ENCODE measurements around the gene TTC23.

TTC23 gene

DNA sequence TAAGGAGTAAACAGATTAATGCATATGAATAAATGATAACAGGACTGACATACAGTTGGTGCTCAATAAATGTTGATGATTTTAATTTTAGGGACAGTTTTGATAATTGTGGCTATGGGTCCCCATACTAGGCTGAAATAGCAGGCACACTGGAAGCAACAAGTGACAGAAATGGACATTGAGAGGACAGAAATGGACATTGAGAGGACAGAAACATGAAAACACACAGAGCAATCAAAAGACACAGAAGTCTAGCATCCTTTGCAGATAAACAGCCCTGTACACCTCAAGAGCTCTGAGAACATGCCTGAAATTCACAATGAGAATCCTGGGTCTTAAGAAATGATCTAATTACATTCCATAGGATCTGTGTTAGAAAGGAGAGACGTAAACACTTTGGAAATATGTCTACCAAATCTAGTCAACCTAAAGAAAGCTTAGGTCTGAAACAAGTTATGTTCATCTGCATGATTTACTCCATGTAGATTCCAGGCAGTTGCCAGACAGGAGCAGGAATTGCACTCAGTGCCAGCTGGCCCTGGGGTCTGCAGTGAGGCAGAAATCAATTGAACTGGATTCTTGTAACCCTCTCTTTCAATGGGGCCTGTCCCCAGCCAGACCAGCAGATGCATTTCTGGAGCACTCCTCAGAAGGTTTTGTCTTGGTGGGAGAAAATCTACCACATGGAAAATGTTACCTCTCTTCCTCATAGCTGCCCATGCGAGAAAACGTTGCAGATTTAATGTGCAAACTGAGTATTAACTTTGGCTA is 84.2 kb downstream of the TTC23 start:
- DNase-seq (ENCODE audit: low spot score), result no peak

DNA sequence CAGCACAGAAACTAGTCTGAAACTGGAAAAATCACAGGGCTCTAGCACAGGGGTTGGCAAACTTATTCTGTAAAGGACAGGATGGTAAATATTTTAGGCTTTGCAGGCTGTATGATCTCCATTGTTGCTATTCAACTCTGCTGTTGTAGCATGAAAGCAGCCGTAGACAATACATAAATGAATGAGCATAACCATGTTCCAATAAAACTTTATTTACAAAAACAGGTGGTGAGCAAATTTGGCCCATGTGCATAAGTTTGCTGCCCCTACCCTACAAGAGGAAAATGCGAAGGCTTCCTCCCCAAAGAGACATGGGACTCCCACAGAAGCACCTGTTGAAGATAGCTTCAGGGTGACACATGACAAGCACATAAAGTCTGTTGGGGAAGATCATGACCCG is 85.3 kb downstream of the TTC23 start:
- DNase-seq (ENCODE audit: low spot score), result no peak

DNA sequence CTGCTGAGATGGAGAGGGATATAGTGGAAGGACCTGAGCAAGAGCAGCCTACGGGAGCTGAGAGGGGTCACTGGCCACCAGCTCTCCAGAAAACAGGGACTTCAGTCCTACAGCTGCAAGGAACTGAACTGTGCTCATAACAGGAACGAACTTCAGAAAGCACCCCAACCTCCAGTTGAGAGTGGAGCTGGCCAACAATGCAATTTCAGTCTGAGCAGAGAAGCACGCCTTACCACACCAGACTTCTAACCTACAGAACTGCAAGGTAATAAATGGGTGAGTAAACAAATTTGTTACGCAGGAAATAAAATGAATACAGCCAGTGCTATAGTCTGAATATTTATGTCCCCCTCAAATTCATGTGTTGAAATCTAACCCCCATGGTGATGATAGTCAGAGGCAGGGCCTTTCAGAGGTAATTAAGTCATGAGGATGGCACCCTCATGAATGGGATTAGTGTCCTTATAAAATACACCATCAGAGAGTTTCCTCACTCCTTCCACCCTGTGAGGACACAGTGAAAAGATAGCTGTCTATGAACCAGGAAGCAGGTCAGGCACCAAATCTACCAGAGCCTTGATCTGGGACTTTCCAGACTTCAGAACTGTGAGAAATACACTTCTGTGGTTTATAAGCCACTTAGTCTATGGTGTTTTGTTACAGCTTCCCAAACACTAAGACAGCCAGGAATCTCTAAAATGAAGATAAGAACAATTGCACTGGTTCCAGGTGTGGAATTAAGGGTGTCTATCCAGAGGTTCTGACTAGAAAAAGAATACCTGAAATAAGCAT is 85.9 kb downstream of the TTC23 start:
- peak; percentile 17 for DNase-seq (ENCODE audit: low spot score)

DNA sequence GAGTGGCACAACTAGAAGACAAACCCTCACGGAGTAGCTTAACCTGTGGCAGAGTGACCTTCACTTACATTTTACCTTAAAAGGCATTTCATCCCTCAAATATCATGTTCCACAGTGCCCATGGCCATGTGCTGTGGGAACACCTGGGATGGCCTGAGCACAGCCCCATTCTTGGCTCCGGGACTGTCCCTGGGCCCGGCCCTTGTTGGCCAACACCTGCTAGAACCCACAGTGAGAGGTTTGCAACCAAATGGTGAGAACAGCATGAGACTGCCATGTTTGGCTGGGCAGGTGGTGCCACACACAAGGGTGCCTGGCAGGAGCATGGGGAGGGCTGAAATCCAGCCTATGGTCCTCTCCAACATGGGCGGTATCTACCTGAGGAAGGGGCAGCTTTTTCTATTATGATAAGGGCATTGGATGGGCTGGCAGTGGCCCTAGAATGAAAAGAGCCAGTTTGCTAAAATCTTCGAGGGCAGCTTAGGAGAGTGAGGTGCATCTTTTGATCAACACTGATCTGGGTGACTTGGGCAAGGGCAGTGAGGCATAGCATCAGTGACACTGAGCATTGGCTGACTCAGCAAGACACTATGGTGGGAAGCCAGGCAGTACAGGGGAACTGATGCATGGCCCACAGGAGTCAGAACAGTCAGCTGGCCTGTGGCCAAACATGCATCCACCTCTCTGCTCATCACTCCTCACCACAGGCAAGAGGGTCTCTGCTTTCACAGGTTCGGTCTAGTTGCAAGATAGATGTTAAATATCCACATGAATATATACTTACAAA is 90.6 kb downstream of the TTC23 start:
- no peak for DNase-seq (ENCODE audit: low spot score)

DNA sequence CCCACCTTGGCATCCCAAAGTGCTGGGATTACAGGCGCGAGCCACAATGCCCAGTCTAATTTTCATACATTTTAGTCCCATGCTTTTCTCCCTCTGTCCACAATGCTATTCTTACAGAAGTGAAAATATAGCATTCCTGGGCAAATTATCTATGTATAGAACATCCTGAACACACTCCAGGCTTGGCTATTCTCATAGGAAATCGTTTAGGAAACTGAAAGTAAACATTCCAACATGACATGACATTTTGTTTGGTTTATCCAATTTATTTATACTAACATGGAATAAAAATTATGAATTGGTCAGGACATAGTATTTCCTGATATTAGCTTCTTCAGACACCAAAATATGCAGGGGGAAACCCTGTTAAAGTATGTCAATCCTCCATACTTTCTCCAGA is 91.9 kb downstream of the TTC23 start:
- no peak for DNase-seq (ENCODE audit: low spot score)

DNA sequence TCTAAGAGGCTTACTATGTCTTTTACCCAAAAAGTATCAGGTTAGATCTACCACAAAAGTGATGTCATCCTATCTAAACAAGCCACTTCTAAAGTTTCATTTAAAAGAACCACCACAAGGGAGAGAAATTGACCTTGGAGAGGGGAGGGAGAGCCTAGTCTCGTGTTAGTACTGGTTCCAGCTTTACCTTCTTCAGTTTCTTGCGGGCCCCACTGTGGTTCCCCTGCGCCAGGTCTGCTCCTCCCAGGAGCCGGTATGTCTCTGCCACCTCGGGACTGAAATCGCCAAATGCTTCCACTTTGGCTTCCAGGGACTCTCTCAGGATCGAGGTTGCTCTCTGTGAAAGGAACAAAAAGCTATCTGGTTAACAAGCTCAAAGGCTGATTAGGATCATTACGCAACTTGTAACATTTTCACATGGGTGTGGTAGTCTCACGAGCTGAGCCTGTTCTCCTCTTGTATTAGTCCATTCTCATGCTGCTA is 93.4 kb downstream of the TTC23 start:
- no peak for DNase-seq (ENCODE audit: low spot score)

DNA sequence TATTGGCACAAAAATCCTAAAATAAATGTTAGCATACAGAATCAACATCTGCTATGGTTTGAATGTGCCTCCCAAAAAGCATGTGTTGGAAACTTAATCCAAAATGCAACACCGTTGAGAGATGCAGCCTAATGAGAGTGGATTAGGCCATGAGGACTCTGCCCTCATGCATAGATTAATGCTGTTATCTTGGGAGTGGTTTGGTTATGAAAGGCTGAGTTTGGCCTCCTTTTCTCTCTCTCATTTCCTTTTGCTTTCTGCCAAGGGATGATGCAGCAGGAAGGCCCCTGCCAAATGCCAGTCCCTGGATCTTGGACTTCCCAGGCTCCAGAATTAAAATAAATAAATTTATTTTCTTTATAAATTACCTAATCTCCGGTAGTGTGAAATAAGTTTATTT is 95.1 kb downstream of the TTC23 start:
- no peak for DNase-seq (ENCODE audit: low spot score)

DNA sequence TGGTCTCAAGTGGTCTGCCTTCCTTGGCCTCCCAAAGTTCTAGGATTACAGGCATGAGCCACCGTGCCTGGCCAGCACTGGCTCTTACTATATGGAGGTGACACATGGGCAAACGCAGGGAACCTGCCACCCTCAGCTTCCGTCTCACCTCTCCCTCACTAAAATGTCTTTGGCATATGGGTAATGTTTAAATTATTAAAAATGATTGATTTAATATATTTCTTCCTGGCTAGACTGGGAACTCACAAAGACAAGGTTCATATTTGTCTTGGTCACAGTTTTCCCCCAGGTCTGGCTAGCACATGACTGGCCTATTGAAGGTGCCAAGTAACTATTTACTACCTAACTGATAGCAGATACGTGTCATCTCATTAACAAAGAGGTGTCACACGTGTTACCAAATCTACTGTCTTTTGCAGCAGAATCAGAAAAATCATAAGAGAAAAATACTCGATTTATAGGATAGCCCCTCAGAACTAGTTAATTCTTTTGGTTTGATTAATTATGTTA is 96.3 kb downstream of the TTC23 start:
- no peak for DNase-seq (ENCODE audit: low spot score)

DNA sequence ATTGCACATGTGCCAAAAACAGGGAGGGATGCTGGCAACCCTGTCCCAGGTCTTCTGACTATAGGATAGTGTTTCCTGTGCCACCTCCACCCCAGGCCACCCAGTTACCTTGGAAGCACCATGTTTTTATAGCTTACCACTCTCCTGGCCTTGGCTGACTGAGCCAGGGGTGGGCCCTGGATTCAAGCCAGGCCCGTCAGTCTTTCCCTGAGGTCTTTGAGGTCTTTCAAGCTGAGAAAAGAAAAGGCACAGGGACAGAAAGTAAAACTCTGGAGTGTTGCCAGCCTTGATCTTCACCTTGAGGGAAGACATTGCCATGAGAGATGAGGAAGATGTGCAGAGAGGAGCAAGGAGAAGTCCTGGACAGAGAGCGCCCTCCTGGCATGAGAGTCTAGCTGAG is 98.2 kb downstream of the TTC23 start:
- DNase-seq (ENCODE audit: low spot score), result no peak

DNA sequence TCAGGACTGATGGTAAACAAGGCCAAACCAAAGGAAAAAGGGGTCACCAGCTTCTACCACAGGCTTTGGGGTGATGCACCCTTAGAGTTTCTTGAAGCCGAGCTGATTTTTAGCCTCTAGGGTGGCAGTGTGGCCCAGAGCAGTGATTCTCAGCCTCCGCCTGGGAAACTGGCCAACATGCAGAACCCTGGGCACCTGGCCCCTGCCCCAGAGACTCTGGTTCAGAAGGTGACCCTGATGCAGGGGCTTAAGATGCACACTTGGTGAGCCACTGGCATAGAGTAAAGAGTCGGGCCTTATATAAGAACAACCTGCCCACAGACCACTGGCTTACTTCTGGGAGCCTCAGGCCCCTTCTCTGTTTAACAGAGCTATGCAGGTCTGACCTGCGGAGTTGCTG is 100.0 kb downstream of the TTC23 start:
- DNase-seq (ENCODE audit: low spot score), result no peak

DNA sequence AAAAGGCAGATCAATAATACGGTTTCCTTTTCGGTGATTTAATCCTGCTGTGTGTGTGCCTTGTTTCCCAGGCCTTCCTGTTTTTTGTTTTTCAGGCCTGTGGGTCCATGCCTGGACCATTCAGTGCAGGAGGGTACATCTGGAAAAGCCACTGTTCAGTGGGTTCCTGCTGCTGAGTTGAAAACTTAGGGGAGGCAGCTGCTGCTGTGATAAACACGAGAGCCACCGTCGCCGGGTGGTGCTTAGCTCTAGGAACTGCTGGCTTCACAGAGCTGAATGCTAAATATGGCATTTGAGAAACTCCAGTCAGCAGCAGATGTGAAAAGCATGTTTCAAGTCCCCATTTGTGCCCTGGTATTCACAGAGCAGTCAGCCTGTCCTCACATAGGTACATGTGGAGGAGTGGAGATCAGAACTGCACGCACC is 100.5 kb downstream of the TTC23 start:
- DNase-seq (ENCODE audit: low spot score), result no peak

DNA sequence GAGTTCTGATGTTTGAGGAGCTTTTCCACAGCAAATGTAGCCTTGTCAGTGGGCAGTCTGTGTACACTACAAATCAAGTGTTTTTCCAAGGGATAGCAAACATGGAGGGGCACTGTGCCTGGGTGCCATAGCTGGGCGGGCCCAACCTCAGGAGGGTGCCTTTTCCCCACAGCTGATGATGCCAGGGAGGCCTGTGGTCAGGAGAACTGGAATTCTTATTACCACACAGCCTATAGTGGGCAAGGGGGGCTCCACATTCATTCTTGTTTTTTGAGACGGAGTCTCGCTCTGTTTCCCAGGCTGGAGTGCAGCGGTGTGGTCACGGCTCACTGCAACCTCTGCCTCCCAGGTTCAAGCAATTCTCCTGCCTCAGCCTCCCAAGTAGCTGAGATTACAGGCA is 102.7 kb downstream of the TTC23 start:
- no peak for DNase-seq (ENCODE audit: low spot score)

DNA sequence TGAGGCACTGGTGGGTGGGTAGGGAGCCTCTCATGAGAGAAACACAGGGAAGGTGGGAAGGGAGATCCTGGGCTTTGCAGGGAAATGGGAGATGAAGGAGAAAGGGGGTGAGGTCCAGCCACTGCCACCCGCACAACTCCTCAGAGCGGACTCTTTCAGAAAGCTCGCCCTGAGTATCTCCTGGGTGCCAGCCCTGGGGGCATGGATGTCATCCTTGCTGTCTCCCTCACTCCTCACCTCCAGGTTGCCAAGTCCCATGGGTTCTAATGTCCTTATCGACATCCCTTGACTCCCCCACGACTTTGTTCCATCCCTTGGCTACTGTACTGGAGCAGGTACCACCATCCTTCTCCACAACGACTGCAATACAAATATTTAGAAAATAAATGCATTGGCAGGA is 103.6 kb downstream of the TTC23 start:
- DNase-seq (ENCODE audit: low spot score), result no peak

DNA sequence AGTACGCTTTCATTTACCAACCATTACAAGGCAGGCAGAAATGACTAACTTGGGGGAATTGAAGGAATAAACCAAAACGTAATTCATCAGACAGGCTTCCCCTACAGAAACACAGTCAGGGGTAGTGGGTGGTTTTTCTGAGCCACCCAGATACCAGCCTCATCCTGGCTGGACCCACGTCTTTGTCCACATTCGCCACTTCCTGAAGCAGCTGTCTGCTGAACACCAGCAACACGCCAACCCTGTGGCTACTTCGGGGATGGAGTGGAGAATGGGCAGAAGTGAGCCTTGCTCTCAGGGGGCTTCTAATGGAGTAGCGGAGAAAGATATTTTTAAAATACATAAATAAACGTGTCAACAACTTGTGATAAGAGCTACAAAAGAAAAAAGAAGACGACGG is 104.4 kb downstream of the TTC23 start:
- DNase-seq (ENCODE audit: low spot score), result no peak

DNA sequence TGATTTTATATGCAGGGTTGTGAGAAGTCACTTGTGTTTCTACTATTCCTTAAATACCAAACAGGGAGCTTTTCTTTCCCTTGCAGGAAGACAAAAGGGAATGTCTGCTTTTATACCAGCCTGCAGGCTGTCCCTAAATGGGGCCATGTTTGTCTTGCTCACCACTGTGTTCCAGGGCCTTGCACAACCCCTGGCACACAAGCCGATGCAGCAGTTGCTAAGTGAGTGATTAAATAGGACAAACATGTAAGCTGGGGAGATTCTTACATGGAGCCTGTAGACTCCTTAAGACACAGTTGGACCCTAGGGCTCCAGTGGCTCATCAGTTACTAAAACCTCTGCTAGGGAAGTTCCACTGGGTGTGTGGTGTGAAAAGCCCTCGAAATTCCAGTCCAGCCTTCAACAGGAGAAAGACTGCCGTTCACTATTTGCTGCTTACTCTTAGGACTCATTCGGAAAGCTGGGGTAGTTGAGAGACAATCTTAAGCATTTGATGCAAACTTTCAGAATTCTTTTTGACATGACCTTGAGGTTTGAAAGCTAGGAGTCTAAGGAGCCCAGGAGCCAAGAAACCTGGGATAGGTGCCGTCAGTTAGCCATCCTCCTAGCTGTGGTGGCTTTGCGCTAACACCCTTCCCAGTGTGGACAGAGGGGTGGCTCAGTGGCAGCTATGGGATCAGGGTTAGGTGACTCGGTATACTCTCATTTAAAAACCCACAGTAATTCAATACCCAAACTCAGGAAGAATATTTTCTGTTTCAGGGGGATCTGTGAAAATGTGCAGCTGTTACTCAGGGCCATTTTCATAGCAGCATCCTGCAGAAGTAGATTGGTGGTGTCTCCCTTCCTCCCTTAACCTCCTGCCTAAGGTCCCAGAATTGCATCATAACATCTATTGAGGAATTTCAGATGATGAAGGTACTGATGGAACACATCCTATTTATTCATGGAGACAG is 105.4 kb downstream of the TTC23 start:
- no peak for DNase-seq (ENCODE audit: low spot score)

DNA sequence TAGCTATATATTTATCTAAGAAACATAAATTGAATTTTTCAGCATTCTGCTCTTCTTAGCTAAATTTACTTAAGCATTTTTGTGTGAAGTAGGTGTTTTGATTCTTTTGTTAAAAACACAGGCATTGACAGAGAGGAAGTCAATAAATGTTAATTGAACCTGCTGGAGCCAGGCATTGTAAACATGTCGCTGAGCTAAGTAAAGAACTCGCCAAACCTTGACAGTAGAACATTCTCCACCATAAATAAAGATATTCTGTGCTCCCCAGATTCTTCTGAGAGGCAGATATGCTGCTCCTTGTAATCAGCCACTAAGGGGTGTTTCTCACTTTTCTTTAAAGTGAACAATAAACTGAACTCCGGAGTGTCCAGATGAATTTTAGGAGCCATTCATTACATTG is 106.1 kb downstream of the TTC23 start:
- no peak for DNase-seq (ENCODE audit: low spot score)

DNA sequence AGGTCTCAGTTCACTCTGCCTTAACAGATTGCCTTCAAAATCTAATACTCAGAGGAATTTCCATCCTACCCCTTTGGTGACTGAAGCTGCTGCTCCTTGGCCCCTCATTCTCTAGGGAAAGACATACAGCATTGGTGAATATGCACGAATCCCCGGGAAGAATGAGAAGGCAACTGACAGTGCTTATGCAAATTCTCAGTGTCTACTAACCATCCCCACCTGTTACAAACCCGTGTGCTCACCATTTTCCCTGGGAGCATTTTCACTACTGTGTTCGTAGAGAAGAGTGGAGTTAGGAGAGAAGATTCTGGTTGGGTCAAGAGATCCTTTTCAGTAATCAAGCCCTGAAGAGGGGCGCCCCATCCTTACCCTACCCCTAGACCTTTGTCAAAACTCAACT is 106.8 kb downstream of the TTC23 start:
- DNase-seq (ENCODE audit: low spot score), result no peak

DNA sequence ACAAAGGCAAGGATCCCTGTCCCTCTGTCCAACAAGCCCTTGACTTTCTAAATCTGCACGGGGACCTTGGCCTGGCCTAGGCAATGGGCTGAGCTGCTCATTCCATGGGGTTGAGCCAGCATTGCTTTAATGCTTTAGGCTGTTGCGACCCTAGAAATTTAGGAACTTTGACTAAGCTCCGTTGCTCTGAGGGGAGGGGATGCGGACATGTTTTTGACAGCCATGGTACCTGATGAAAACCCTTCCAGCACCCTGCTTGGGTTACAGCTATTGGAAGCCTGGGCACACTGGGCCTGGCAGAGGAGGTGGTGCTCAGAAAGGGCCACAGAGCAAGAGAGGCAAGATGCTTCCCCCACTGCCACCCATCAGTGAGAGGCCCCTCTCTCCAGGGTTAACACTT is 107.4 kb downstream of the TTC23 start:
- DNase-seq (ENCODE audit: low spot score), result no peak

DNA sequence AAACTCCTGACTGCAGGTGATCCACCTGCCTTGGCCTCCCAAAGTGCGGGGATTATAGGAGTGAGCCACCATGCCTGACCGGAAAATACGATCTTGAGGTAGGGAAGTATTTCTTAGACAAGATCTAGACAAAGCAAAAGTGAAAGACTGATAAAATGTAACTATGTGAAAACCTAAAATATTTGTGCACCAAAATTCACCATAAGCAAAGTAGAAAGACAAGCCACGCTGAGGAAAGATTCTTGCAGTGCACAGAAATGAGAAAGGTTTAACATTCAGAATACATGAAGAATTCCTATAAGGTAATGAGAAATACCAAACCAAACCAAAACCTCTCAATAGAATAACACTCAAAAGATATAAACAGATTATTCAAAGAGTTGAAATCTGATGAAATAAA is 108.8 kb downstream of the TTC23 start:
- no peak for DNase-seq (ENCODE audit: low spot score)

DNA sequence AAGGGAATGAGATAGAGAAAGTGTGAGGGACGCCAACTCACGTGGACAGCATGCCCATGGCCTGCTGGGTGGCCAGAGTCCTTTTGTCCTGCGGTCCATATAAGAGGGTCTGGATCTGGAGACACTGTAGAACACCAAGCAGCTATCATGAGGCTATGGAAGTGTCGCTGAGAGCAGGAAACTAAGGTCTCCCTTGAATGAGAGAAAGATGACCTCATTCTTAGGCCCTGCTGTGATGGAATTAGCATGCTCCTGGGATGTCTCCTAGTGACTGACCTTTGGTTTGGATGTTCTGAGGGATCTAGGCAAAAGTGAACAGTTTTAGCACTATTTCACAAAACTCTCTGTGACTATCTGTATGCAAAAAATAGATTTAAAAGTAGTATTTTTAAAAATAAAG is 110.1 kb downstream of the TTC23 start:
- DNase-seq (ENCODE audit: low spot score), result no peak

DNA sequence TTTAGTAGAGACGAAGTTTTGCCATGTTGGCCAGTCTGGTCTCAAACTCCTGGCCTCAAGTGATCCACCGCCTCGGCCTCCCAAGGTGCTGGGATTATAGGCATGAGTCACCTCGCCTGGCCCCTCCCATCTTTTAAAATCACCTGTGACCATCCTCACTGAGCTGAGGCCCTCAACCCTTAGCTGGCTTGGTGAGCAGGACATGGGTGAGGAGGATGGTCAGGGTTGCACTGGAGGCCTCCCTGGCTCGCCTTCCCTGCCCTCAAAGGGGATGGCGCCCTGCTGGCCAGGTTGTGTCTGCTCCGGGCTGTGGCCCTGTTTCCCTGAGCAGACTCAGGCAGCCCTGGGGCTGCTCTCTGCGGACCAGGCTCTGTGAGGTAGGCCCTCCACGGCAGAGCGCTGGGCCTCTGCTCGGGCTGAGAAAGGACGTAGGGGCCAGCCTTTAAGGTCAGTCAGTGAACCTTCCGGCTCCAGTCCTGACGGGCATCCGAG is 110.8 kb downstream of the TTC23 start:
- DNase-seq (ENCODE audit: low spot score), result no peak

Measured in activated CD4-positive, alpha-beta T cell treated with anti-CD3 and anti-CD28 coated beads, Interleukin-2, Interleukin-4, amounts not matched to agents 100 ng/mL and 50 ng/mL, durations not matched to agents 16 hours and 8 hours (primary cell).